Endothelial cell of umbilical vein (primary cell): ENCODE data around the gene C15orf40. TPM values are rescaled to one million over a fixed set of nuclear protein-coding genes. Genes with fewer than 3 reads are reported as not detected.

Experiments used
- BruUV-seq: library from RNA; stranded (reverse); fragments of 400-500 nt; replicated peaks from 2 replicates; lab custom pipeline; 2021; lab: Mats Ljungman, UMichigan
- CTCF ChIA-PET: fragments of 300-600, 350-600 bp; sonication (Branson Sonifier 250); formaldehyde crosslinking; loops from one replicate; lab custom pipeline; 2021; ENCODE audit warnings: antibody characterized with exemption, inconsistent platforms; lab: Charles Lee
- POLR2A ChIA-PET: fragments of 300-600, 350-600 bp; sonication (Branson Sonifier 250); formaldehyde crosslinking; loops from one replicate; lab custom pipeline; 2021; ENCODE audit warnings: antibody characterized with exemption, inconsistent platforms; lab: Charles Lee
- DNase-seq: peaks from one replicate; pipeline ENCODE4 v3.0.0-alpha.2; 2011; ENCODE audit warnings: low read depth, low spot score
- FAIRE-seq: peaks from 2 replicates; lab custom pipeline; 2011; peaks lifted over from hg19 to GRCh38; lab: Jason Lieb, UNC
- H2AFZ ChIP-seq: 2 replicates; pipeline ENCODE4 v1.6.0; 2012; ENCODE audit warnings: low read depth, low read length, control low read depth, inconsistent platforms
- H3K27ac ChIP-seq: 2 replicates; pipeline ENCODE4 v1.5.1; 2011; ENCODE audit warnings: low read depth, mild to moderate bottlenecking, control low read depth, low read length, moderate library complexity; ENCODE audit not compliant: insufficient read depth
- H3K27me3 ChIP-seq, 2 experiments: 2 replicates each; pipeline versions ENCODE4 v1.6.0 to v1.6.1; 2011; ENCODE audit warnings: low read length in 2 of 2, mixed read lengths in 1 of 2; ENCODE audit not compliant: control insufficient read depth in 2 of 2, insufficient read depth in 2 of 2
- H3K36me3 ChIP-seq, 2 experiments: 2 replicates in 1 of 2; 3 replicates in 1 of 2; pipeline ENCODE4 v1.5.1; 2011; ENCODE audit warnings: low read length in 2 of 2, mild to moderate bottlenecking in 1 of 2, moderate library complexity in 1 of 2; ENCODE audit not compliant: control insufficient read depth in 2 of 2, insufficient read depth in 2 of 2; ENCODE audit errors: extremely low read depth in 1 of 2
- H3K4me1 ChIP-seq: 3 replicates; pipeline ENCODE4 v1.5.1; 2011; ENCODE audit warnings: mild to moderate bottlenecking, low read length; ENCODE audit not compliant: control insufficient read depth, insufficient read depth; ENCODE audit errors: extremely low read depth
- H3K4me2 ChIP-seq: 2 replicates; pipeline ENCODE4 v1.6.1; 2011; ENCODE audit warnings: low read length, control low read depth, mixed read lengths; ENCODE audit not compliant: insufficient read depth
- H3K4me3 ChIP-seq, 3 experiments: fragments of 200-600 bp in 1 of 3; sonication (generic), shearing (Covaris generic) in 1 of 3; replicated peaks in 1 of 3; 2 replicates each; pipeline ENCODE4 v1.5.1; 2011 to 2016; ENCODE audit warnings: control low read depth in 3 of 3, low read length in 3 of 3, mild to moderate bottlenecking in 2 of 3, inconsistent platforms in 1 of 3, low read depth in 1 of 3, moderate library complexity in 1 of 3; ENCODE audit not compliant: insufficient read depth in 1 of 3
- H3K79me2 ChIP-seq: 2 replicates; pipeline ENCODE4 v1.6.0; 2012; ENCODE audit warnings: low read length, inconsistent platforms; ENCODE audit not compliant: control insufficient read depth, insufficient read depth
- H3K9ac ChIP-seq: replicated peaks from 2 replicates; pipeline ENCODE3; 2011; ENCODE audit warnings: low read length, control low read depth; ENCODE audit not compliant: insufficient read depth; ENCODE audit errors: extremely low read depth
- H3K9me1 ChIP-seq: replicated peaks from 3 replicates; pipeline ENCODE4 v1.6.0; 2011; ENCODE audit warnings: mild to moderate bottlenecking, low read length; ENCODE audit not compliant: control insufficient read depth, insufficient read depth; ENCODE audit errors: extremely low read depth
- H3K9me3 ChIP-seq: replicated peaks from 2 replicates; pipeline ENCODE4 v1.5.1; 2012; ENCODE audit warnings: low read length, inconsistent platforms; ENCODE audit not compliant: control insufficient read depth, insufficient read depth
- H4K20me1 ChIP-seq: replicated peaks from 2 replicates; pipeline ENCODE3; 2011; ENCODE audit warnings: mild to moderate bottlenecking, low read length; ENCODE audit not compliant: control insufficient read depth, insufficient read depth; ENCODE audit errors: extremely low read depth
- EZH2 ChIP-seq: IDR thresholded peaks from 2 replicates; pipeline ENCODE4 v1.6.1; 2012; ENCODE audit warnings: borderline replicate concordance, low read depth, mild to moderate bottlenecking, moderate library complexity, low read length, inconsistent platforms; ENCODE audit not compliant: severe bottlenecking
- GATA2 ChIP-seq: IDR thresholded peaks from 2 replicates; pipeline ENCODE4 v1.7.0; 2011; ENCODE audit warnings: low read depth, mild to moderate bottlenecking, moderate library complexity, mixed read lengths, low read length; ENCODE audit not compliant: insufficient read length, insufficient read depth
- MYC ChIP-seq: IDR thresholded peaks from one replicate; pipeline ENCODE4 v1.6.1; 2011; ENCODE audit warnings: mild to moderate bottlenecking, low read depth, low read length
- dilution Hi-C: fragments of 300-500 bp; cut with MboI; formaldehyde crosslinking; loops from one replicate; pipeline ENCODE4 v1.15.0; 2019; ENCODE audit warnings: low sequenced_read_pairs; ENCODE audit not compliant: extremely low pct_ligation_motif_present
- intact Hi-C: fragments of 100-400 bp; cut with micrococcal nuclease; formaldehyde crosslinking; loops from one replicate; pipeline ENCODE4 v1.10.0; 2022
- polyA plus RNA-seq, 4 experiments: library from polyadenylated mRNA; depleted of rRNA in 3 of 4; stranded (reverse) in 3 of 4; unstranded in 1 of 4; fragments of >200 nt; gene quantifications; 2 replicates each; pipeline versions ENCODE4 v1.2.1 to v1.2.3, GENCODE V29; 2011 to 2012; ENCODE audit warnings: missing spikeins in 1 of 4
- total RNA-seq: library from RNA; stranded (reverse); gene quantifications from 2 replicates; pipeline ENCODE4 v1.2.3, GENCODE V29; 2021
- TF ChIP-seq, protein P1 (sequence below), 2 donors: IDR thresholded peaks; 1 replicate in 1 of 2; 2 replicates in 1 of 2; pipeline ENCODE4 v1.5.1; 2011; ENCODE audit warnings: low read length in 2 of 2, mild to moderate bottlenecking in 2 of 2, moderate library complexity in 2 of 2, control low read depth in 1 of 2, inconsistent platforms in 1 of 2, low read depth in 1 of 2; ENCODE audit not compliant: insufficient read depth in 1 of 2; ENCODE audit errors: extremely low read depth in 1 of 2

Gene C15orf40
- total and polyA plus RNA-seq, 2 donors (not counting 3 experiments of a cell fraction or from before 2014, with no cell fraction given): 15.4 to 27.9 TPM

GRCh38 chr15:82952158-82953081 lies 59.0 kb downstream of the C15orf40 start, which contains the start of gene HOMER2:
TSS of gene HOMER2 (minus strand) at chr15:82952720. CDS start at chr15:82952535, 185 bp downstream.
- DNase-seq (no peak), FAIRE-seq (no peak)
- ChIA-PET POLR2A (no interaction called here), CTCF (no interaction called here)
- Histone ChIP-seq H3K27ac (no peak within 1 kb of the TSS), H3K36me3 (no peaks in the 10 kb centered on the region), H3K4me1 (peaks cover 2% of the 10 kb centered on the region), H3K9me3 (no peaks in the 10 kb centered on the region), H2AFZ (peak within 1 kb of the TSS; percentile 44), H3K27me3 (peaks cover 16 to 29% of the 10 kb centered on the region in 2 experiments), H3K4me2 (peak within 1 kb of the TSS; percentile 42), H3K9me1 (no peaks in the 10 kb centered on the region), H3K9ac (no peak within 1 kb of the TSS), H3K4me3 (peak within 1 kb of the TSS in 2 of 3 experiments; percentile 11 to 28), H3K79me2 (no peaks in the 10 kb centered on the region), H4K20me1 (no peaks in the 10 kb centered on the region)
- peak; percentile 56 for TF ChIP-seq EZH2
- TF ChIP-seq, protein P1, sequence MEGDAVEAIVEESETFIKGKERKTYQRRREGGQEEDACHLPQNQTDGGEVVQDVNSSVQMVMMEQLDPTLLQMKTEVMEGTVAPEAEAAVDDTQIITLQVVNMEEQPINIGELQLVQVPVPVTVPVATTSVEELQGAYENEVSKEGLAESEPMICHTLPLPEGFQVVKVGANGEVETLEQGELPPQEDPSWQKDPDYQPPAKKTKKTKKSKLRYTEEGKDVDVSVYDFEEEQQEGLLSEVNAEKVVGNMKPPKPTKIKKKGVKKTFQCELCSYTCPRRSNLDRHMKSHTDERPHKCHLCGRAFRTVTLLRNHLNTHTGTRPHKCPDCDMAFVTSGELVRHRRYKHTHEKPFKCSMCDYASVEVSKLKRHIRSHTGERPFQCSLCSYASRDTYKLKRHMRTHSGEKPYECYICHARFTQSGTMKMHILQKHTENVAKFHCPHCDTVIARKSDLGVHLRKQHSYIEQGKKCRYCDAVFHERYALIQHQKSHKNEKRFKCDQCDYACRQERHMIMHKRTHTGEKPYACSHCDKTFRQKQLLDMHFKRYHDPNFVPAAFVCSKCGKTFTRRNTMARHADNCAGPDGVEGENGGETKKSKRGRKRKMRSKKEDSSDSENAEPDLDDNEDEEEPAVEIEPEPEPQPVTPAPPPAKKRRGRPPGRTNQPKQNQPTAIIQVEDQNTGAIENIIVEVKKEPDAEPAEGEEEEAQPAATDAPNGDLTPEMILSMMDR (IDR thresholded peaks at IDR 0.05; ENCODE audit: extremely low read depth in 1 of 2, insufficient read depth in 1 of 2, low read depth in 1 of 2, low read length in 2 of 2): no peak
- no peak for TF ChIP-seq MYC
- TF ChIP-seq GATA2: no peak
- no TSS peak for BruUV-seq
- dilution Hi-C loops: no loop called here
- intact Hi-C loops: loop anchor here (10.0 kb wide), 1 partner anchor 108 kb away; no protein-coding TSS in a partner anchor
